K562 (cell line): Measurements from ENCODE around the gene TUBB2A. TPM values are rescaled to one million over a fixed set of nuclear protein-coding genes. Genes with fewer than 3 reads are reported as not detected.

Source experiments
- DEAF1 ChIP-seq: fragments of 450-650 bp; formaldehyde crosslinking; IDR thresholded peaks from 2 replicates; pipeline ENCODE4 v1.4.0; 2020; ENCODE audit warnings: mild to moderate bottlenecking, moderate library complexity
- DLX4 ChIP-seq: fragments of 250-450 bp; sonication (Bioruptor Pico); IDR thresholded peaks from 2 replicates; pipeline ENCODE4 v1.6.1; 2021; ENCODE audit warnings: mild to moderate bottlenecking
- GABPB1 ChIP-seq: sonication (generic); formaldehyde crosslinking; IDR thresholded peaks from 2 replicates; pipeline ENCODE4 v1.8.0; 2022; ENCODE audit warnings: mild to moderate bottlenecking, missing genetic modification reagents
- HDGF ChIP-seq: fragments of 450-650 bp; IDR thresholded peaks from 2 replicates; pipeline ENCODE4 v1.6.1; 2016
- KLF10 ChIP-seq: fragments of 250-450 bp; sonication (Bioruptor Pico); IDR thresholded peaks from 2 replicates; pipeline ENCODE4 v1.6.1; 2021; ENCODE audit warnings: matching md5 sums
- MBD2 ChIP-seq: sonication (generic); IDR thresholded peaks from 2 replicates; pipeline ENCODE4 v1.6.1; 2016; ENCODE audit warnings: low read depth, borderline replicate concordance
- MTF1 ChIP-seq: fragments of 250-450 bp; sonication (Bioruptor Pico); IDR thresholded peaks from 2 replicates; pipeline ENCODE4 v1.9.0; 2021; ENCODE audit warnings: moderate library complexity, mild to moderate bottlenecking, inconsistent platforms, borderline replicate concordance
- POLR3G ChIP-seq: IDR thresholded peaks from 2 replicates; pipeline ENCODE4 v1.6.1; 2011; ENCODE audit not compliant: insufficient read length, insufficient replicate concordance; ENCODE audit errors: extremely low read depth
- RCOR1 ChIP-seq, 2 experiments: IDR thresholded peaks; 2 replicates each; pipeline ENCODE4 v1.6.1; 2012; ENCODE audit warnings: low read depth in 2 of 2, low read length in 2 of 2, borderline replicate concordance in 1 of 2, improper control_type of control experiment in 1 of 2
- RFX1 ChIP-seq: fragments of 450-650 bp; IDR thresholded peaks from 2 replicates; pipeline ENCODE4 v1.6.1; 2016; ENCODE audit warnings: mild to moderate bottlenecking, moderate library complexity
- RFX7 ChIP-seq: fragments of 250-450 bp; sonication (Bioruptor Pico); IDR thresholded peaks from 2 replicates; pipeline ENCODE4 v1.5.1; 2021; ENCODE audit warnings: mild to moderate bottlenecking
- SRSF1 ChIP-seq: fragments of 200-400 bp; formaldehyde crosslinking; IDR thresholded peaks from 2 replicates; pipeline ENCODE4 v1.6.1; 2017; ENCODE audit warnings: mild to moderate bottlenecking, low read depth, low read length, moderate library complexity
- ZNF551 ChIP-seq: fragments of 250-450 bp; sonication (Bioruptor Pico); IDR thresholded peaks from 2 replicates; pipeline ENCODE4 v1.5.0; 2021; ENCODE audit warnings: mild to moderate bottlenecking, moderate library complexity
- ZNF57 ChIP-seq: fragments of 450-650 bp; formaldehyde crosslinking; IDR thresholded peaks from 2 replicates; pipeline ENCODE4 v1.4.0; 2020; ENCODE audit warnings: mild to moderate bottlenecking, moderate library complexity
- ZNF830 ChIP-seq: fragments of 250-450 bp; sonication (Bioruptor Pico); IDR thresholded peaks from 2 replicates; pipeline ENCODE4 v1.5.0; 2021; ENCODE audit warnings: mild to moderate bottlenecking
- polyA plus RNA-seq, 8 experiments: library from polyadenylated mRNA; depleted of rRNA in 4 of 8; stranded (reverse) in 5 of 8; unstranded in 3 of 8; fragments of >200 nt; fragmentation: Nextera tagmentation in 2 of 8; fragmentation: Illumina TruSeq in 1 of 8; extraction: Ambion mirVana in 2 of 8; extraction: Trizol in 1 of 8; gene quantifications; 2 replicates each; pipeline versions ENCODE4 v1.2.1 to v1.2.3, GENCODE V29; 2011 to 2014; ENCODE audit warnings: inconsistent platforms in 1 of 8, missing spikeins in 1 of 8
- total RNA-seq, 7 experiments: library from RNA; depleted of rRNA in 6 of 7; stranded (reverse); fragments of >200 nt in 6 of 7; fragmentation: Illumina TruSeq in 2 of 7; extraction: Trizol in 2 of 7; gene quantifications; 2 replicates each; pipeline versions ENCODE4 v1.2.1 to v1.2.3, GENCODE V29; 2011 to 2021; ENCODE audit warnings: low replicate concordance in 1 of 7
- TF ChIP-seq, protein P1 (sequence below): sonication (generic); formaldehyde crosslinking; IDR thresholded peaks from 2 replicates; pipeline ENCODE4 v1.8.0; 2022; ENCODE audit warnings: missing genetic modification reagents, mild to moderate bottlenecking, borderline replicate concordance
- TF ChIP-seq, protein P2 (sequence below): fragments of 450-650 bp; formaldehyde crosslinking; IDR thresholded peaks from 2 replicates; pipeline ENCODE4 v1.4.0; 2022; ENCODE audit warnings: missing genetic modification characterization

The TUBB2A gene
- total and polyA plus RNA-seq, 9 of the 15 experiments (the other 6 are each of a cell fraction or from before 2014, with no cell fraction given): 3.6 to 92.1 (median 45.6) TPM

- no peak for TF ChIP-seq POLR3G
- no peak for TF ChIP-seq DEAF1
- TF ChIP-seq RFX1: peak; percentile 92
- TF ChIP-seq RCOR1 (IDR thresholded peaks at IDR 0.05; ENCODE audit: borderline replicate concordance in 1 of 2, low read depth in 2 of 2, low read length in 2 of 2): peak; percentile 61 to 93
- TF ChIP-seq GABPB1 (CRISPR knock-in tag): no peak; the same call in 1 of the 2 replicates
- 0 out of 2 replicates have a peak, but pooled peaks have one; percentile 18 for TF ChIP-seq MBD2
- TF ChIP-seq HDGF: no peak
- no peak for TF ChIP-seq RFX7 (CRISPR knock-in tag)
- no peak for TF ChIP-seq DLX4 (CRISPR knock-in tag)
- TF ChIP-seq MTF1 (CRISPR knock-in tag): no peak
- TF ChIP-seq SRSF1: no peak
- TF ChIP-seq KLF10 (CRISPR knock-in tag): no peak
- TF ChIP-seq ZNF57 (CRISPR knock-in tag): no peak
- TF ChIP-seq ZNF830 (CRISPR knock-in tag): no peak
- TF ChIP-seq, protein P1, sequence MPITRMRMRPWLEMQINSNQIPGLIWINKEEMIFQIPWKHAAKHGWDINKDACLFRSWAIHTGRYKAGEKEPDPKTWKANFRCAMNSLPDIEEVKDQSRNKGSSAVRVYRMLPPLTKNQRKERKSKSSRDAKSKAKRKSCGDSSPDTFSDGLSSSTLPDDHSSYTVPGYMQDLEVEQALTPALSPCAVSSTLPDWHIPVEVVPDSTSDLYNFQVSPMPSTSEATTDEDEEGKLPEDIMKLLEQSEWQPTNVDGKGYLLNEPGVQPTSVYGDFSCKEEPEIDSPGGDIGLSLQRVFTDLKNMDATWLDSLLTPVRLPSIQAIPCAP (CRISPR knock-in tag): no peak
- no peak for TF ChIP-seq ZNF551 (CRISPR knock-in tag)
- TF ChIP-seq, protein P2, sequence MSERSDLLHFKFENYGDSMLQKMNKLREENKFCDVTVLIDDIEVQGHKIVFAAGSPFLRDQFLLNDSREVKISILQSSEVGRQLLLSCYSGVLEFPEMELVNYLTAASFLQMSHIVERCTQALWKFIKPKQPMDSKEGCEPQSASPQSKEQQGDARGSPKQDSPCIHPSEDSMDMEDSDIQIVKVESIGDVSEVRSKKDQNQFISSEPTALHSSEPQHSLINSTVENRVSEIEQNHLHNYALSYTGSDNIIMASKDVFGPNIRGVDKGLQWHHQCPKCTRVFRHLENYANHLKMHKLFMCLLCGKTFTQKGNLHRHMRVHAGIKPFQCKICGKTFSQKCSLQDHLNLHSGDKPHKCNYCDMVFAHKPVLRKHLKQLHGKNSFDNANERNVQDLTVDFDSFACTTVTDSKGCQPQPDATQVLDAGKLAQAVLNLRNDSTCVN (CRISPR knock-in tag): no peak
These were observed 2.7 kb upstream of the TUBB2A start (continued) for GRCh38 chr6:3159805-3160781.
